ENCODE results near the gene CD58. TPM values are rescaled to one million over a fixed set of nuclear protein-coding genes. Genes with fewer than 3 reads are reported as not detected.

Gene CD58
- total RNA-seq, 4 donors from 2014 or later: 1.8 to 48.7 (median 32.7) TPM

- Histone ChIP-seq H3K9me3 (no peaks in the 10 kb centered on the region), H3K4me1 (peaks cover 0 to 71% (median 48%) of the 10 kb centered on the region in 4 donors), H3K36me3 (no peaks in the 10 kb centered on the region), H3K4me3 (no peak overlapping the region), H3K27ac (peak overlapping the region; percentile 77 to 82 (median 80)), H3K27me3 (no peaks in the 10 kb centered on the region)
- TF ChIP-seq POLR2A (IDR thresholded peaks at IDR 0.05): peak; percentile 58
- TF ChIP-seq EP300 (IDR thresholded peaks at IDR 0.05; ENCODE audit: low read depth): peak; percentile 45
- TF ChIP-seq POLR2AphosphoS5 (IDR thresholded peaks at IDR 0.05): peak in 2 of 3 donors; percentile 57 to 74
- TF ChIP-seq CTCF (IDR thresholded peaks at IDR 0.05): peak; percentile 86 to 97 (median 93)
- WGBS, 2 donors (ENCODE audit: low coverage in 1 of 2): 32% methylated on average over 6 of the region's 6 CpGs; no CpG with 5 or more reads in 1 of the 2 donors
- in situ Hi-C loops (cut with MboI; ENCODE audit: low pct_ligation_motif_present in 1 of 4, low pct_unique_long_range_greater_than_20kb in 1 of 4, low sequenced_read_pairs in 3 of 4) (loop anchor here (10.0 to 25.0 kb wide), 4 partner anchors 123 to 348 kb away; partner anchors contain the start of gene ATP1A1 (in 2 of the 4)), intact Hi-C loops (cut with DNase I; ENCODE audit: low total_unique reads) (loop anchor here (1.0 to 5.0 kb wide), 3 partner anchors 123 to 346 kb away; no protein-coding TSS in a partner anchor)
- DNase-seq: peak; percentile 92
Observed at GRCh38 chr1:116485071-116485735, 85.6 kb downstream of the CD58 start.

- Histone ChIP-seq H3K9me3 (no peaks in the 10 kb centered on the region), H3K36me3 (no peaks in the 10 kb centered on the region), H3K27me3 (no peaks in the 10 kb centered on the region), H3K4me1 (peaks cover 0 to 59% (median 38%) of the 10 kb centered on the region in 4 donors), H3K27ac (peak overlapping the region; percentile 77 to 82 (median 80)), H3K4me3 (no peak overlapping the region)
- in situ Hi-C loops (cut with MboI; ENCODE audit: low pct_ligation_motif_present in 1 of 4, low pct_unique_long_range_greater_than_20kb in 1 of 4, low sequenced_read_pairs in 3 of 4) (loop anchor here (10.0 to 25.0 kb wide), 4 partner anchors 121 to 346 kb away; partner anchors contain the start of gene ATP1A1 (in 2 of the 4)), intact Hi-C loops (cut with DNase I; ENCODE audit: low total_unique reads) (loop anchor here (2.0 kb wide), 1 partner anchor 345 kb away; no protein-coding TSS in a partner anchor)
- TF ChIP-seq POLR2A (IDR thresholded peaks at IDR 0.05): peak; percentile 39
- TF ChIP-seq EP300 (IDR thresholded peaks at IDR 0.05; ENCODE audit: low read depth): peak; percentile 94
- TF ChIP-seq CTCF (IDR thresholded peaks at IDR 0.05): no peak
- TF ChIP-seq POLR2AphosphoS5 (IDR thresholded peaks at IDR 0.05): peak in 2 of 3 donors; percentile 74 to 78
- WGBS, 2 donors (ENCODE audit: low coverage in 1 of 2): 60 to 63% methylated on average over 4 to 11 of the region's 11 CpGs
- DNase-seq: peak; percentile 80
Observed at GRCh38 chr1:116483481-116484309, 87.1 kb downstream of the CD58 start.

- peak overlapping the region; percentile 77 to 82 (median 80) for H3K27ac ChIP-seq
- no peak overlapping the region for H3K4me3 ChIP-seq
- peaks cover 0 to 68% (median 43%) of the 10 kb centered on the region in 4 donors for H3K4me1 ChIP-seq
- intact Hi-C loops (cut with DNase I; ENCODE audit: low total_unique reads): no loop called here
- TF ChIP-seq POLR2AphosphoS5 (IDR thresholded peaks at IDR 0.05) (no peak), EP300 (IDR thresholded peaks at IDR 0.05; ENCODE audit: low read depth) (no peak), CTCF (IDR thresholded peaks at IDR 0.05) (no peak), POLR2A (IDR thresholded peaks at IDR 0.05) (no peak)
- DNase-seq: peak; percentile 38
- H3K27me3 ChIP-seq: no peaks in the 10 kb centered on the region
- H3K36me3 ChIP-seq: no peaks in the 10 kb centered on the region
- no peaks in the 10 kb centered on the region for H3K9me3 ChIP-seq
- 71 to 100% methylated on average over 1 to 2 of the region's 2 CpGs for WGBS, 2 donors (ENCODE audit: low coverage in 1 of 2)
- in situ Hi-C loops (cut with MboI; ENCODE audit: low pct_ligation_motif_present in 1 of 4, low pct_unique_long_range_greater_than_20kb in 1 of 4, low sequenced_read_pairs in 3 of 4): loop anchor here (10.0 to 25.0 kb wide), 4 partner anchors 120 to 345 kb away; partner anchors contain the start of gene ATP1A1 (in 2 of the 4)
Observed at GRCh38 chr1:116482490-116482889, 88.3 kb downstream of the CD58 start.

All from transverse colon (tissue), 4 donors.